Ishikawa (cell line): ENCODE results near the gene ARMH2.

Experiments used
- CEBPB ChIP-seq: IDR thresholded peaks from 2 replicates; pipeline ENCODE4 v1.6.1; 2012
- CREB1 ChIP-seq: IDR thresholded peaks from 2 replicates; pipeline ENCODE4 v1.6.1; 2012; ENCODE audit warnings: low read depth
- EGR1 ChIP-seq: IDR thresholded peaks from 2 replicates; pipeline ENCODE4 v1.6.1; 2012
- EP300 ChIP-seq: IDR thresholded peaks from 2 replicates; pipeline ENCODE4 v1.6.1; 2012; ENCODE audit warnings: borderline replicate concordance
- FOXM1 ChIP-seq: IDR thresholded peaks from 2 replicates; pipeline ENCODE4 v1.6.1; 2012; ENCODE audit warnings: low read depth, borderline replicate concordance
- MAX ChIP-seq: IDR thresholded peaks from 2 replicates; pipeline ENCODE4 v1.6.1; 2012
- NFIC ChIP-seq: IDR thresholded peaks from 2 replicates; pipeline ENCODE4 v1.6.1; 2012
- RAD21 ChIP-seq: IDR thresholded peaks from 2 replicates; pipeline ENCODE4 v1.6.1; 2012; ENCODE audit warnings: low read depth
- TAF1 ChIP-seq: IDR thresholded peaks from 2 replicates; pipeline ENCODE4 v1.6.1; 2012; ENCODE audit warnings: low read depth, mild to moderate bottlenecking
- TCF12 ChIP-seq: IDR thresholded peaks from 2 replicates; pipeline ENCODE4 v1.6.1; 2012; ENCODE audit warnings: low read depth
- TEAD4 ChIP-seq: IDR thresholded peaks from 2 replicates; pipeline ENCODE4 v1.6.1; 2012
- USF1 ChIP-seq: IDR thresholded peaks from 2 replicates; pipeline ENCODE4 v1.6.1; 2012
- YY1 ChIP-seq: IDR thresholded peaks from 2 replicates; pipeline ENCODE4 v1.6.1; 2012; ENCODE audit warnings: low read depth
- ZBTB7A ChIP-seq: IDR thresholded peaks from 2 replicates; pipeline ENCODE4 v1.6.1; 2012; ENCODE audit warnings: low read depth
- TF ChIP-seq, protein P1 (sequence below): IDR thresholded peaks from 2 replicates; pipeline ENCODE4 v1.6.1; 2012; ENCODE audit warnings: low read depth, mild to moderate bottlenecking

ARMH2 gene

DNA sequence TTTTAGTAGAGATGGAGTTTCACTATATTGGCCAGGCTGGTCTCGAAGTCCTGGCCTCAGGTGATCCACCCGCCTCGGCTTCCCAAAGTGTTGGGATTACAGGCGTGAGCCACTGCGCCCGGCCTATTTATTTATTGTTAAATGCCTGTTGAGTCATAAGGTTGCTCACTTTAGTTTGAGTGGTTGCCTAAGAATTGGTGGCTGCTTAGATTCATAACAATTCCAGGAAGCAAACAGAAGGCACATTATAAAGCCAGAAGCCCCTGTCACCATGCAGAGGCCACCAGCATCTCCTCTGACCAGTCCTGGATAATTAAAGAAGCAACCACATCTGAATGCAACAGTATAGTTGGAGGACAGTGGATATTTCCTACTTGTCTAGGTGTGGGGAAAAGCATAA is 24.0 kb upstream of the ARMH2 start:
- TF ChIP-seq TAF1 (no peak), TEAD4 (no peak), TCF12 (no peak)

DNA sequence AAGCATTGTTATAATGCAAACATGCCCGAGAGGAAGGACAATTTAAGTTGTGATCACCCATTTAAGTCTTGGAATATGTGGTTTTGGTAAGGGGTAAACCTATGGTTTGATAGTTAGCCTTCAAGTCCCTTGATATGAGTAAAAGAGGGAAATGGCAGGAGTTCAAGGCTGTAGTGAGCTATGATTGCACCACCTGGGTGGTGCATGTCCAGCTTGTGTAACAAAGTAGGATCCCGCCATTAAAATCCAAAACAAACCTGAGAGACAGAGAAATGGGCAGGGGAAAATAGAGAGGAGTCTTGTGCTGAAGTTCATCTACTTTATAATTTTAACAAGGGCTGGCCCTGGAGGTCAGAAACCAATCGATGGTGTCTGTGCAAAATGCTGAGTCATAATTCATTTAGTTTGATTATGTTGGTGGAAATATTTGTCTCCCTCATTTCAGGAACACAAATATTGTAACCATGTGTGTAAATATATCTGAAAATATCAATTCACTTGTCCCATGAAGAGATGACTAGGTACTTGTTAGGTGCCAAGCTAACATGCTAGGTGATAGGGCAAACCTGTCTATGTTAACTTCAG is 23.2 kb upstream of the ARMH2 start:
- TF ChIP-seq FOXM1, result no peak
- TF ChIP-seq MAX, result no peak
- no peak for TF ChIP-seq ZBTB7A
- no peak for TF ChIP-seq NFIC
- TF ChIP-seq TEAD4, result no peak
- no peak for TF ChIP-seq TAF1
- no peak for TF ChIP-seq CEBPB

DNA sequence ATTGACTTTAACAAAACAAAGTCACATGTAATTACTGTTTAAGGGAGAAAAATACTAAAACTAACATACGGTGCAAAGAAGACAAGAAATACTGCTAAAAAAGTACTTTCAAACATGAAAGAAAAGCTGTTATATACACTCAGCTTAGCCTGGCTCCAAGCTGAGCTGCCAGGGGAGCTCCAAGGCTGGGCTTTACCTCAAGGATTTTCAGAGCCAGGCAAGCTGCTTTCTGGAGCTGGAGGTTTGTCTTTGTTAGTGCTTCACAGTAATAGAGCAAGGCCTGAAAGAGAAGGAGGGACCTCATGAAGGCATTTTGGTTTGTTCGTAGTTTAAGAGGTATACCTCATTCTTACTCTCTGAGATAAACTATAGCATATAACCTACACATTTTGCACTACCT is 19.6 kb upstream of the ARMH2 start:
- TF ChIP-seq EP300, result no peak
- TF ChIP-seq CREB1, result no peak
- TF ChIP-seq MAX, result no peak
- TF ChIP-seq ZBTB7A, result no peak
- no peak for TF ChIP-seq USF1
- TF ChIP-seq, protein P1, sequence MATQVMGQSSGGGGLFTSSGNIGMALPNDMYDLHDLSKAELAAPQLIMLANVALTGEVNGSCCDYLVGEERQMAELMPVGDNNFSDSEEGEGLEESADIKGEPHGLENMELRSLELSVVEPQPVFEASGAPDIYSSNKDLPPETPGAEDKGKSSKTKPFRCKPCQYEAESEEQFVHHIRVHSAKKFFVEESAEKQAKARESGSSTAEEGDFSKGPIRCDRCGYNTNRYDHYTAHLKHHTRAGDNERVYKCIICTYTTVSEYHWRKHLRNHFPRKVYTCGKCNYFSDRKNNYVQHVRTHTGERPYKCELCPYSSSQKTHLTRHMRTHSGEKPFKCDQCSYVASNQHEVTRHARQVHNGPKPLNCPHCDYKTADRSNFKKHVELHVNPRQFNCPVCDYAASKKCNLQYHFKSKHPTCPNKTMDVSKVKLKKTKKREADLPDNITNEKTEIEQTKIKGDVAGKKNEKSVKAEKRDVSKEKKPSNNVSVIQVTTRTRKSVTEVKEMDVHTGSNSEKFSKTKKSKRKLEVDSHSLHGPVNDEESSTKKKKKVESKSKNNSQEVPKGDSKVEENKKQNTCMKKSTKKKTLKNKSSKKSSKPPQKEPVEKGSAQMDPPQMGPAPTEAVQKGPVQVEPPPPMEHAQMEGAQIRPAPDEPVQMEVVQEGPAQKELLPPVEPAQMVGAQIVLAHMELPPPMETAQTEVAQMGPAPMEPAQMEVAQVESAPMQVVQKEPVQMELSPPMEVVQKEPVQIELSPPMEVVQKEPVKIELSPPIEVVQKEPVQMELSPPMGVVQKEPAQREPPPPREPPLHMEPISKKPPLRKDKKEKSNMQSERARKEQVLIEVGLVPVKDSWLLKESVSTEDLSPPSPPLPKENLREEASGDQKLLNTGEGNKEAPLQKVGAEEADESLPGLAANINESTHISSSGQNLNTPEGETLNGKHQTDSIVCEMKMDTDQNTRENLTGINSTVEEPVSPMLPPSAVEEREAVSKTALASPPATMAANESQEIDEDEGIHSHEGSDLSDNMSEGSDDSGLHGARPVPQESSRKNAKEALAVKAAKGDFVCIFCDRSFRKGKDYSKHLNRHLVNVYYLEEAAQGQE, result no peak
- no peak for TF ChIP-seq RAD21
- TF ChIP-seq FOXM1, result no peak
- no peak for TF ChIP-seq EGR1
- no peak for TF ChIP-seq TAF1
- TF ChIP-seq NFIC, result no peak
- no peak for TF ChIP-seq TCF12
- no peak for TF ChIP-seq TEAD4
- TF ChIP-seq CEBPB, result no peak
- TF ChIP-seq YY1, result no peak

GRCh38 chr6:24809728-24810127 is 11.0 kb upstream of the ARMH2 start:
- TF ChIP-seq YY1 (no peak), MAX (no peak), EGR1 (no peak), NFIC (no peak), TCF12 (no peak), CEBPB (no peak), FOXM1 (no peak), TAF1 (no peak)
- TF ChIP-seq, protein P1, result no peak

- TF ChIP-seq RAD21 (no peak), NFIC (no peak), EP300 (no peak), MAX (no peak), TCF12 (no peak), TEAD4 (no peak), YY1 (no peak), CREB1 (no peak), EGR1 (no peak), TAF1 (no peak), CEBPB (no peak), ZBTB7A (no peak), USF1 (no peak), FOXM1 (no peak)
- TF ChIP-seq, protein P1, result no peak
These were observed 8.9 kb upstream of the ARMH2 start for GRCh38 chr6:24807584-24807983.
